Kidney (tissue), 14 donors: ENCODE measurements around the gene NEK9. TPM values are rescaled to one million over a fixed set of nuclear protein-coding genes. Genes with fewer than 3 reads are reported as not detected.

Experiments
- DNase-seq, 5 donors: peaks; one replicate each; pipeline ENCODE4 v3.0.0-alpha.2; 2013 to 2020
- FAIRE-seq: peaks from 2 replicates; lab custom pipeline; 2012; peaks lifted over from hg19 to GRCh38; lab: Jason Lieb, UNC
- H3K27ac ChIP-seq, 2 donors: one replicate each; pipeline ENCODE4 v1.7.0; 2013; ENCODE audit warnings: low read depth in 2 of 2, low read length in 2 of 2, inconsistent platforms in 1 of 2
- H3K27me3 ChIP-seq: one replicate; pipeline ENCODE4 v1.7.1; 2013; ENCODE audit warnings: low read length, inconsistent platforms; ENCODE audit not compliant: control insufficient read depth, insufficient read depth
- H3K36me3 ChIP-seq, 3 donors: one replicate each; pipeline versions ENCODE4 v1.7.0 to v1.7.1; 2013; ENCODE audit warnings: low read length in 3 of 3, control low read depth in 1 of 3, inconsistent platforms in 1 of 3; ENCODE audit not compliant: insufficient read depth in 3 of 3, control insufficient read depth in 2 of 3
- H3K4me1 ChIP-seq, 3 donors: one replicate each; pipeline versions ENCODE4 v1.7.0 to v1.7.1; 2013; ENCODE audit warnings: low read length in 3 of 3, inconsistent platforms in 1 of 3, low read depth in 1 of 3; ENCODE audit not compliant: control insufficient read depth in 2 of 3, insufficient read depth in 2 of 3
- H3K4me3 ChIP-seq, 3 donors: one replicate each; pipeline versions ENCODE4 v1.7.0 to v1.8.1; 2013; ENCODE audit warnings: low read length in 3 of 3, control low read depth in 1 of 3, inconsistent platforms in 1 of 3
- H3K9ac ChIP-seq, 3 donors: one replicate each; pipeline versions ENCODE4 v1.7.0 to v1.7.1; 2013; ENCODE audit warnings: low read length in 3 of 3, control low read depth in 1 of 3, inconsistent platforms in 1 of 3
- H3K9me3 ChIP-seq, 3 donors: one replicate each; pipeline versions ENCODE4 v1.7.0 to v1.7.1; 2013; ENCODE audit warnings: low read length in 3 of 3, control low read depth in 1 of 3, inconsistent platforms in 1 of 3; ENCODE audit not compliant: control insufficient read depth in 2 of 3, insufficient read depth in 1 of 3
- intact Hi-C: fragments of 100-400 bp; cut with DNase I; formaldehyde crosslinking; loops from one replicate; pipeline ENCODE4 v1.11.1; 2022
- polyA plus RNA-seq: library from polyadenylated mRNA; stranded (reverse); fragments of 350-450 nt; fragmentation: Illumina TruSeq; extraction: RNeasy Lipid Tissue Mini Kit (QIAGEN cat#74804); gene quantifications from one replicate; pipeline ENCODE4 v1.2.3, GENCODE V29; 2014; ENCODE audit warnings: low read depth, low replicate concordance; ENCODE audit not compliant: insufficient read depth
- total RNA-seq: library from RNA; stranded (reverse); fragmentation: NEBNext Ultra II Directional; extraction: Animal tissue kit (Norgen Biotek cat#: 25700); gene quantifications from one replicate; pipeline ENCODE4 v1.2.1, GENCODE V29; 2021
- TF ChIP-seq, protein P1 (sequence below): IDR thresholded peaks from 3 replicates; pipeline ENCODE4 v1.5.1; 2012; ENCODE audit warnings: mild to moderate bottlenecking, moderate library complexity, borderline replicate concordance; ENCODE audit not compliant: insufficient read depth; ENCODE audit errors: extremely low read depth
- donor health status: control.
- donor health status: control.
- donor health status: control.
- donor health status: control.
- donor health status: control.
- donor health status: DM: yes; HTN: yes; CAD: no.
- donor health status: Normal renal cell carcinoma (clear cell type).

NEK9 gene
- total and polyA plus RNA-seq, 2 donors from 2014 or later = 25.4 to 81.5 TPM

DNA sequence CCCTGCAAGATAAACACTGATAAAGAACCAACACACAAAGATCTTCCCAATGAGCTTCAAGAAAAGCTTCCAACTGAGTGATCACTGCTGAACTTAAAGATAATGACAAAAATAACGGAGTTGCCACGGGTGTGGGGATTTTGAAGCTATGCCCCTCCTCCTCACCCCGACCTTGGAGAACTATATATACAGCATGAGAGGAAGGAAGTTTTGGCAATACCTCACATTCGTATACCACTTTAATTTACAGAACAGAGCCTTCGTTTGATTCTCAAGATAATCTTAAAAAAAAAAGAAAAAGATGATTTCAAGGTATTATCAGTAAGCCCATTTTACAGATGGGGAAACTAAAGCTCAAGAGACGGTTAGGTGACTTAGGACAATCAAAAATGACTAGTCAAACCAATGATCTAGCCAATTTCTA is 715 bp downstream of the NEK9 start:
- Histone ChIP-seq H3K9me3 (no peaks in the 10 kb centered on the region), H3K27me3 (no peaks in the 10 kb centered on the region), H3K4me1 (peaks cover 0 to 9% (median 6%) of the 10 kb centered on the region in 3 donors), H3K4me3 (peak overlapping the region; percentile 92 to 98 (median 95)), H3K36me3 (peaks cover 0 to 3% (median 0%) of the 10 kb centered on the region in 3 donors), H3K27ac (no peak overlapping the region), H3K9ac (peak overlapping the region; percentile 86 to 96 (median 95))
- TF ChIP-seq, protein P1, sequence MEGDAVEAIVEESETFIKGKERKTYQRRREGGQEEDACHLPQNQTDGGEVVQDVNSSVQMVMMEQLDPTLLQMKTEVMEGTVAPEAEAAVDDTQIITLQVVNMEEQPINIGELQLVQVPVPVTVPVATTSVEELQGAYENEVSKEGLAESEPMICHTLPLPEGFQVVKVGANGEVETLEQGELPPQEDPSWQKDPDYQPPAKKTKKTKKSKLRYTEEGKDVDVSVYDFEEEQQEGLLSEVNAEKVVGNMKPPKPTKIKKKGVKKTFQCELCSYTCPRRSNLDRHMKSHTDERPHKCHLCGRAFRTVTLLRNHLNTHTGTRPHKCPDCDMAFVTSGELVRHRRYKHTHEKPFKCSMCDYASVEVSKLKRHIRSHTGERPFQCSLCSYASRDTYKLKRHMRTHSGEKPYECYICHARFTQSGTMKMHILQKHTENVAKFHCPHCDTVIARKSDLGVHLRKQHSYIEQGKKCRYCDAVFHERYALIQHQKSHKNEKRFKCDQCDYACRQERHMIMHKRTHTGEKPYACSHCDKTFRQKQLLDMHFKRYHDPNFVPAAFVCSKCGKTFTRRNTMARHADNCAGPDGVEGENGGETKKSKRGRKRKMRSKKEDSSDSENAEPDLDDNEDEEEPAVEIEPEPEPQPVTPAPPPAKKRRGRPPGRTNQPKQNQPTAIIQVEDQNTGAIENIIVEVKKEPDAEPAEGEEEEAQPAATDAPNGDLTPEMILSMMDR = no peak
- intact Hi-C loops = no loop called here
- DNase-seq (no peak), FAIRE-seq (no peak)

DNA sequence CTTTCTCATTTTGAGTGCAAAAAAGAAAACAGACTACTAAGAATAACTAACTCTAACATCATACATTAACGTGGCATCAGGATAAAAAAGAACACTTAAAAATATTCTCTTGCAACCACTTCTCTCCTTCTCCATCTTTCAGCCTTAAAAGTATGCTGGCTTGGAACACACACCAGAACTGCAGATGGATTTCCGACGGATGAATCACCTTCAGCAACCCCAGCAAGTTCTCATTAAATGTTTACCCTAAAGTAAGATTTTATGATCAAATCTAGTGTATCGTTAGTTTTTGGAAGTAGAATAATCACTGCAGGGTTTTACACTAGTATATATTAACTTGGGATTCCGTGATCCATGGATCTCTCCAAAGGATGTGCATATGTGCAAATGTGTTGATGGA is 1.2 kb downstream of the NEK9 start:
- Histone ChIP-seq H3K36me3 (peaks cover 0 to 4% (median 4%) of the 10 kb centered on the region in 3 donors), H3K27me3 (no peaks in the 10 kb centered on the region), H3K9ac (peak overlapping the region in 1 of 3 donors; percentile 30), H3K9me3 (no peaks in the 10 kb centered on the region), H3K4me1 (peaks cover 0 to 9% (median 6%) of the 10 kb centered on the region in 3 donors), H3K27ac (no peak overlapping the region), H3K4me3 (peak overlapping the region in 2 of 3 donors; percentile 92 to 98)
- DNase-seq = no peak
- intact Hi-C loops = no loop called here
- FAIRE-seq = no peak
- TF ChIP-seq, protein P1 = no peak

DNA sequence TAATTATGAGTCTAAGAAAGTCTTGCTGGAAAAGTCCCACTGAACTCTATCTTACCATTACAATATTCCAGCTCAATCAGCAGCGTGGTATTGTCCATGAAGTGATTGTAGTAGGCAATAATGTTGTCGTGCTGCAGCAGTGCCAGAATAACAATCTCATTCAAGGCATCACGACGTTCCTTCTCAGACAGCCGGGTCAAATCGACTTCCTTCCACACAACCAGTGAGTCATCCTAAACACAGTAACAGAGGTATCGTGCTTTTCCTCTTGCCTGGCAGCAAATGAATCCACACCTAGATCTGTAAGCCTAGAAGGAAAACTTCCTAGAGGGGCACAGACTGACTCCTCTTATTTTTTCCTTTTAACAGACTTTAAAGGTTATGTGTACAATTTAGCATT is 2.9 kb downstream of the NEK9 start:
- Histone ChIP-seq H3K27ac (no peak overlapping the region), H3K36me3 (peaks cover 4 to 21% (median 15%) of the 10 kb centered on the region in 3 donors), H3K4me1 (peaks cover 0 to 9% (median 6%) of the 10 kb centered on the region in 3 donors), H3K27me3 (no peaks in the 10 kb centered on the region), H3K4me3 (no peak overlapping the region), H3K9ac (no peak overlapping the region), H3K9me3 (no peaks in the 10 kb centered on the region)
- TF ChIP-seq, protein P1 = no peak
- DNase-seq (no peak), FAIRE-seq (no peak)
- intact Hi-C loops = no loop called here

DNA sequence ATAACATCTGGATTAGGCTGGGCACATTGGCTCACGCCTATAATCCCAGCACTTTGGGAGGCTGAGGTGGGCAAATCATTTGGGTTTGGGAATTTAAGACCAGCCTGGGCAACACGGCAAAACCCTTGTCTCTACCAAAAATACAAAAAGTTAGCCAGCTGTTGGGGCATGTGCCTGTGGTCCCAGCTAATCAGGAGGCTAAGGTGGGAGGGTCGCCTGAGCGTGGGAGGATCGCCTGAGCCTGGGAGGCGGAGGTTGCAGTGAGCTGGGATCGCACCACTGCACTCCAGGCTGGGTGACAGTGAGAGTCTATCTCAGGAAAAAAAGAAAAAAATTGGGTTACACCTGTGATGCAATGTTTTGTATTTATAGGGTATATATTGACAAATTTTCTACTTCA is 5.3 kb downstream of the NEK9 start:
- no peak overlapping the region for H3K4me3 ChIP-seq
- peak in 4 of 5 donors; percentile 25 to 40 (median 32) for DNase-seq
- peaks cover 4 to 39% (median 22%) of the 10 kb centered on the region in 3 donors for H3K36me3 ChIP-seq
- no peaks in the 10 kb centered on the region for H3K27me3 ChIP-seq
- intact Hi-C loops = no loop called here
- H3K9ac ChIP-seq = no peak overlapping the region
- H3K9me3 ChIP-seq = no peaks in the 10 kb centered on the region
- no peak for FAIRE-seq
- TF ChIP-seq, protein P1 = no peak
- no peak overlapping the region for H3K27ac ChIP-seq
- H3K4me1 ChIP-seq = peaks cover 0 to 6% (median 5%) of the 10 kb centered on the region in 3 donors
